Ectodermal cell (in vitro differentiated cells): ENCODE results near the gene CWC22.

Experiments
- H3K27ac ChIP-seq: 2 replicates; pipeline ENCODE4 v1.7.0; 2013; ENCODE audit warnings: mild to moderate bottlenecking, low read depth, low read length; ENCODE audit not compliant: insufficient read depth, poor library complexity, severe bottlenecking
- H3K27me3 ChIP-seq: 2 replicates; pipeline ENCODE4 v1.7.0; 2013; ENCODE audit warnings: mild to moderate bottlenecking, low read length; ENCODE audit not compliant: insufficient read depth, control insufficient read depth, poor library complexity, severe bottlenecking
- H3K36me3 ChIP-seq: one replicate; pipeline ENCODE4 v1.7.0; 2013; ENCODE audit warnings: low read length; ENCODE audit not compliant: control insufficient read depth, insufficient read depth
- H3K4me1 ChIP-seq: one replicate; pipeline ENCODE4 v1.7.0; 2013; ENCODE audit warnings: low read length; ENCODE audit not compliant: control insufficient read depth, insufficient read depth
- H3K4me3 ChIP-seq: 2 replicates; pipeline ENCODE4 v1.7.0; 2013; ENCODE audit warnings: low read depth, low read length, control low read depth; ENCODE audit not compliant: insufficient read depth
- H3K9me3 ChIP-seq: 2 replicates; pipeline ENCODE4 v1.7.0; 2013; ENCODE audit warnings: mild to moderate bottlenecking, low read length, moderate library complexity; ENCODE audit not compliant: control insufficient read depth
- WGBS, 2 experiments: methylation state at CpG; one replicate each; pipeline ENCODE4 v1.1.7; 2013; ENCODE audit warnings: missing lambda C conversion rate in 2 of 2; 5-methylcytosine and 5-hydroxymethylcytosine counted together

Gene CWC22

DNA sequence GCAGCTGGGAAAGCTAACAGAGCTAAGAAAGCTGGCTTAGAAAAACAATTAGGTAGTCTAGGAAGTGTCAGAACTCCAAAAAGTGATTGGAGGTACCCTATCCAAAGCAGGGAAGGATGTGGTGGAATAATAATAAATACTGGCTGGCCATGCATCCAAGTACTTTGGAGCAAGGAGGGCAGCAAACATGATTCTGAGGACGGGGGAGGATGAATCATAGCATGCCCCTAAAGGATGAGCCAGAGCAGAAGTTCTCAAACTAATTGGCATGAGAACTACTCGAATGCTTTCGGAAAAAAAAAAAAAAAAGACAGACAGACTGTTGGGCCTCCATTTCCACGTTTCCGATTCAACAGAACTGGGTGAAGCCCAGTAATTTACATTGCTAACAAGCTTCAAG is 2.4 kb downstream of the CWC22 start:
- H3K4me3 ChIP-seq, result no peak overlapping the region
- 83 to 87% methylated on average over 5 of the region's 5 CpGs for WGBS, 2 experiments

DNA sequence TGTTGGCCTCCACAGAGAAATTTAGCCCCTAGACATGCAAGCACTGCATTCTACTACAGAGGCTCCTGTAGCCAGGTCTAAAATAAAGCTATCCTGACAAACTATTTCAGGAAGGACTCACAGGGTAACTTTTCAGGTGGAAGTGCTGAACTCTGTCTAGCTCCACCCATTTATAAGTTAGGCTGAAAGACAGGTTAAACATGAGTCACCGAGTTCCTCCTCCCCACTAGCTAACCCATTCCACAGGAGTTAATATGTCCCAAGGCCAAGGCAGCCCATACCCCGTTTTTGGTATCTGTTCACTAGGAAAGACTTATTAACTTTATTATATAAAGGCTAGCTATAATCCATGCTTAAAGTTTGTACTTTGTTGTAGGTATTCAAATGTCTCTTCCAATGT is 3.5 kb downstream of the CWC22 start:
- WGBS, 2 experiments, result 92 to 100% methylated on average over 1 of the region's 2 CpGs
- no peaks in the 10 kb centered on the region for H3K36me3 ChIP-seq
- H3K27ac ChIP-seq, result no peak overlapping the region
- H3K4me1 ChIP-seq, result no peaks in the 10 kb centered on the region
- no peaks in the 10 kb centered on the region for H3K27me3 ChIP-seq
- no peak overlapping the region for H3K4me3 ChIP-seq
- no peaks in the 10 kb centered on the region for H3K9me3 ChIP-seq

More for the DNA sequence above, 2.4 kb downstream of the CWC22 start:
- H3K27ac ChIP-seq, result no peak overlapping the region
- no peaks in the 10 kb centered on the region for H3K4me1 ChIP-seq
- no peaks in the 10 kb centered on the region for H3K9me3 ChIP-seq
- no peaks in the 10 kb centered on the region for H3K27me3 ChIP-seq
- no peaks in the 10 kb centered on the region for H3K36me3 ChIP-seq

DNA sequence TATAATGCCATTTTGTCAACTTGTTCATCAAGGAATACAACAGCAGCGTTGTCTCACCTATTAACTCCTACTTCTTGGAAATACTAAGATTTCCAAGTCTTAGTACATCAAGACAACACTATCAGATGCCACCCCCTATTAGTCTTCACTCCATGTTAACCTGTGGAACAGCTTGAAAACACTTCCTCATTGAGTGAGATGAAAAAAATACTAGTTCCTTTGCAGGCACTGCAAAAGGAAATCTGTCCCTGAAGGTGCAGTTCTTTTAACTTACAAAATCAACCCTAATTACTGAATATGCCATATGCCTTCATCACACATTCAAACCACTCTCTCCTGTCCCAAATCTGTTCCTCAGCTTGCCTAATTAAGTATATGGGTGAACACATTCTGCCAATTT is 4.0 kb downstream of the CWC22 start:
- 90 to 95% methylated on average over 1 of the region's 1 CpG for WGBS, 2 experiments

DNA sequence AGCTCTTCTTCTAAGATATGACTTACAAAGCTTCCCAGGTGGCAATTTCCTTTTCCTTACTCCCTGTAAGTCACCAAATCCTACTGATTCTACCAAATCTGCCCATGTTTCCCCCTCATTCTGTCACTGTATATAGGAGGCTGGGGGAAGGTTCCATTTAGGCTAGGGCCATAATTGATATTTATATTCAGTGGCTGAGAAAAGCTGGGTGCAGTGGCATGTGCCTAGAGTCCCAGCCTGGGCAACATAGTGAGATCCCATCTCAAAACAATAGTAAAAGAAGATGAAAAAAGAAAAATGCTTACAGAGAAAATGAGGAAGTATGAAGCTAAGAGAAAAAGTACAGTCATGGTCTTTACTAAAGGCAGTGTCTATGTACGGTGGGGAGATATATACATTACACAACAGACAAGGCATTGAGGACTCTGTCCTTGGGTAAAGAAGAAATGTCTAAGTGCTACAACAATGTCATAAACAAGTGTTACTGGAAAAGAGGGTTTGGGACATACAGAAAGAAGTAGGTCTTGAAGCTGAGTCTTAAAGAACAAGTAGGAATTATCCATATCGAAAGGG is 4.8 kb downstream of the CWC22 start:
- H3K27ac ChIP-seq, result no peak overlapping the region
- H3K9me3 ChIP-seq, result no peaks in the 10 kb centered on the region
- no peaks in the 10 kb centered on the region for H3K4me1 ChIP-seq
- 98 to 100% methylated on average over 2 of the region's 2 CpGs for WGBS, 2 experiments
- no peak overlapping the region for H3K4me3 ChIP-seq
- H3K27me3 ChIP-seq, result no peaks in the 10 kb centered on the region
- H3K36me3 ChIP-seq, result no peaks in the 10 kb centered on the region

More for the DNA sequence above, 4.0 kb downstream of the CWC22 start:
- no peaks in the 10 kb centered on the region for H3K4me1 ChIP-seq
- no peaks in the 10 kb centered on the region for H3K27me3 ChIP-seq
- no peaks in the 10 kb centered on the region for H3K36me3 ChIP-seq
- H3K27ac ChIP-seq, result no peak overlapping the region
- no peaks in the 10 kb centered on the region for H3K9me3 ChIP-seq
- no peak overlapping the region for H3K4me3 ChIP-seq

- WGBS, 2 experiments, result 92 to 93% methylated on average over 1 of the region's 1 CpG
- H3K9me3 ChIP-seq, result no peaks in the 10 kb centered on the region
- H3K4me1 ChIP-seq, result no peaks in the 10 kb centered on the region
- H3K27ac ChIP-seq, result no peak overlapping the region
- no peaks in the 10 kb centered on the region for H3K27me3 ChIP-seq
- H3K4me3 ChIP-seq, result no peak overlapping the region
- no peaks in the 10 kb centered on the region for H3K36me3 ChIP-seq
Measured at GRCh38 chr2:180001726-180002125, 5.4 kb downstream of the CWC22 start.

GRCh38 chr2:180000434-180000833 is 6.7 kb downstream of the CWC22 start:
- H3K9me3 ChIP-seq, result no peaks in the 10 kb centered on the region
- H3K27me3 ChIP-seq, result no peaks in the 10 kb centered on the region
- no peaks in the 10 kb centered on the region for H3K4me1 ChIP-seq
- H3K36me3 ChIP-seq, result no peaks in the 10 kb centered on the region
- no peak overlapping the region for H3K27ac ChIP-seq
- no peak overlapping the region for H3K4me3 ChIP-seq

- no peak overlapping the region for H3K4me3 ChIP-seq
- no peaks in the 10 kb centered on the region for H3K4me1 ChIP-seq
- no peaks in the 10 kb centered on the region for H3K36me3 ChIP-seq
- H3K9me3 ChIP-seq, result no peaks in the 10 kb centered on the region
- WGBS, 2 experiments, result 97 to 100% methylated on average over 2 of the region's 4 CpGs
- H3K27me3 ChIP-seq, result no peaks in the 10 kb centered on the region
- no peak overlapping the region for H3K27ac ChIP-seq
Measured at GRCh38 chr2:179999000-179999399, 8.1 kb downstream of the CWC22 start.

DNA sequence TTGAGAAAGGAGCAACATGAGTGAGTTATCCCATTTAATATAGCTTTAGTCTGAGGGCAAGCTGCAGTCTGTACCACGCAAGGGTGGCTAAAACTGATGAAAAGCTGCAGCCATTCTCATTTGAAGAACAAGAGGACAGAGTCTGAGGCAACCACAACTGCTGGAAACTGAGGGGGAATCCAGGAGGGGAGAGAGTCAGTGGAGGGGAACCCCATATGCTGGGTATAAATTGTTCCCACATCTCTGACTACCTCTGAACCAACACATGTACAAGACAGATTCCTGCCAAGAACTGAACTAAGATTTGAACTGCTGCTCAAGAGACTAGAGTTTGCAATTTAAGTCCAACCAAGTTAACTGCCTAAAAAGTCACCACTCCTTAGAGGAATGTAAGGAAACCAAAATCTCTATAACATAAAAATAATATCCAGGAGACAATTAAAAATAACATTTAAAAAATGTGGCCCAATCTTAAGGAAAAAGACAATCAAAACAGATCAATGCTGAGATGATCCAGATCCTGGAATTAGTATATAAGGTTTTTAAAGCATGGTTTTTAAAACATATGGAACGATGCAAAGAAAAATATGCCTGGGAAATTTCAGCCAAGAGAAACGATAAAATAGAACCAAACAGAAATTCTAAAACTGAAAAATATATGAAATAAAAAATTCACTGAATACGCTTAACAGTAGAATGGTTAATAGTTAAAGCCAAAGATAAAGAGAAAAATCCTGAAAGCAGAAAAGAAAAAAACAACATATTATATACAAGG is 11.2 kb downstream of the CWC22 start:
- H3K36me3 ChIP-seq, result no peaks in the 10 kb centered on the region
- 96 to 98% methylated on average over 2 of the region's 4 CpGs for WGBS, 2 experiments
- H3K27ac ChIP-seq, result no peak overlapping the region

GRCh38 chr2:179991344-179991743 is 15.8 kb downstream of the CWC22 start:
- H3K36me3 ChIP-seq, result no peaks in the 10 kb centered on the region
- 85 to 87% methylated on average over 4 of the region's 4 CpGs for WGBS, 2 experiments
- no peaks in the 10 kb centered on the region for H3K4me1 ChIP-seq
- H3K4me3 ChIP-seq, result no peak overlapping the region
- H3K9me3 ChIP-seq, result no peaks in the 10 kb centered on the region
- H3K27me3 ChIP-seq, result no peaks in the 10 kb centered on the region
- no peak overlapping the region for H3K27ac ChIP-seq

More for the DNA sequence above, 11.2 kb downstream of the CWC22 start:
- no peaks in the 10 kb centered on the region for H3K4me1 ChIP-seq
- H3K27me3 ChIP-seq, result no peaks in the 10 kb centered on the region
- no peaks in the 10 kb centered on the region for H3K9me3 ChIP-seq
- no peak overlapping the region for H3K4me3 ChIP-seq

GRCh38 chr2:179990676-179991317 is 16.3 kb downstream of the CWC22 start:
- H3K27me3 ChIP-seq, result no peaks in the 10 kb centered on the region
- WGBS, 2 experiments, result 69 to 76% methylated on average over 4 to 5 of the region's 5 CpGs
- no peak overlapping the region for H3K4me3 ChIP-seq
- peaks cover 3% of the 10 kb centered on the region for H3K36me3 ChIP-seq
- H3K9me3 ChIP-seq, result no peaks in the 10 kb centered on the region
- no peak overlapping the region for H3K27ac ChIP-seq
- H3K4me1 ChIP-seq, result no peaks in the 10 kb centered on the region
